ENCODE results near the gene AOPEP.
"Not testable (repeated sequence)": the region's sequence is repeated elsewhere in the genome, so short reads cannot be mapped to it uniquely, and the experiment has no call there.

Gene AOPEP

DNA sequence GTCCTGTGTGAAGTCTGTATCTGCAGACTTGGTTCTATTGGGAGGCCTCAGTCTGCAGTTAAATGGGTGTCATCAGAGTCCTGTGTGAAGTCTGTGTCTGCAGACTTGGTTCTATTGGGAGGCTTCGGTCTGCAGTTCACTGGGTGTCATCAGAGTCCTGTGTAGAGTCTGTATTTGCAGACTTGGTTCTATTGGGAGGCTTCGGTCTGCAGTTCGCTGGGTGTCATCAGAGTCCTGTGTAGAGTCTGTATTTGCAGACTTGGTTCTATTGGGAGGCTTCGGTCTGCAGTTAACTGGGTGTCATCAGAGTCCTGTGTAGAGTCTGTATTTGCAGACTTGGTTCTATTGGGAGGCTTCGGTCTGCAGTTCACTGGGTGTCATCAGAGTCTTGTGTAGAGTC lies 239.1 kb downstream of the AOPEP start:
- DNase-seq = peak in 1 of 10 donors; percentile 23
- intact Hi-C loops (cut with DNase I) = loop anchor here (10.0 kb wide), 1 partner anchor 281 kb away; no protein-coding TSS in a partner anchor

DNA sequence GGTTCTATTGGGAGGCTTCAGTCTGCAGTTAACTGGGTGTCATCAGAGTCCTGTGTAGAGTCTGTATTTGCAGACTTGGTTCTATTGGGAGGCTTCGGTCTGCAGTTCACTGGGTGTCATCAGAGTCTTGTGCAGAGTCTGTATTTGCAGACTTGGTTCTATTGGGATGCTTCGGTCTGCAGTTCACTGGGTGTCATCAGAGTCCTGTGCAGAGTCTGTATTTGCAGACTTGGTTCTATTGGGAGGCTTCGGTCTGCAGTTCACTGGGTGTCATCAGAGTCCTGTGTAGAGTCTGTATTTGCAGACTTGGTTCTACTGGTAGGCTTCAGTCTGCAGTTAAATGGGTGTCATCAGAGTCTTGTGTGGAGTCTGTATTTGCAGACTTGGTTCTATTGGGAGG lies 239.5 kb downstream of the AOPEP start:
- DNase-seq = not testable (repeated sequence)
- intact Hi-C loops (cut with DNase I) = loop anchor here (10.0 kb wide), 1 partner anchor 281 kb away; no protein-coding TSS in a partner anchor

GRCh38 chr9:94967482-94967881 lies 241.0 kb downstream of the AOPEP start:
- no peak for DNase-seq
- intact Hi-C loops (cut with DNase I) = loop anchor here (10.0 kb wide), 1 partner anchor 283 kb away; no protein-coding TSS in a partner anchor

DNA sequence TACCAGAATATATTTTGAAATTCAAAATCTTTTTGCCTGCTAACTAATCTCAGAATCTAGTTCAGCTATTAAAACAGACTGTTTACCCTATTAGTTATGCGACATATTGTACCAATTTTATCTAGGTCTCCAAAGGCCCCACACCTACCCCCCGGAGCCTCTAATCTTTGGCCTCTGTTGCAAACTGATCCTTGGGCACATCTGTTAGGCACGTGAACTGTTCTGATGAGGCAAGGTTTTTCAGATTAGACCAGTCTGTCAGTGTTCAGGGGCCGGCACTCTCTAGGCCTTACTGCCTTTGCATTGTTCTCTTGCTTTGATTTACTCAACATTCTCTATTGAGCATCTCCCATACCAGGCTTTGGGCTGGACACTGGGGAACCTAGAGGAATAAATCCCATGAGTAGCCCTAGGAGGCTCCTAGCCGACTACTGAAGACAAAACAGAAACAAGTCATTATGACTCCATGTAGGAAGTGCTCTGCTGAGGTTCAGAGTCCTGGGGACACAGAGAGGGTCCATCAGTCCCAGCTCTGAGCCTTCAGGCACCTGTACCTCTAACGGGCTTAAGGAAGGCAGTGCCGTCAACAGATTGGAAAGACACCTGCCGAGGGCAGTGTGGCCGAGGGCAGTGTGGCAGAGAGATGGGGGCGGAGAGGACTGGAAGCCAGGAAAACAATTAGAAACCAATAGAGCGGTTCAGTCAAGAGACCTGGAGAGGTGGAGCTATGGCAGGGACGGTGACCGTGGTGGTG lies 245.1 kb downstream of the AOPEP start:
- intact Hi-C loops (cut with DNase I) = no loop called here
- no peak for DNase-seq

- intact Hi-C loops (cut with DNase I) = no loop called here
- DNase-seq = no peak
Measured at GRCh38 chr9:94973451-94973941, 247.0 kb downstream of the AOPEP start.

- DNase-seq = no peak
- intact Hi-C loops (cut with DNase I) = no loop called here
Measured at GRCh38 chr9:94974154-94974879, 247.8 kb downstream of the AOPEP start.

DNA sequence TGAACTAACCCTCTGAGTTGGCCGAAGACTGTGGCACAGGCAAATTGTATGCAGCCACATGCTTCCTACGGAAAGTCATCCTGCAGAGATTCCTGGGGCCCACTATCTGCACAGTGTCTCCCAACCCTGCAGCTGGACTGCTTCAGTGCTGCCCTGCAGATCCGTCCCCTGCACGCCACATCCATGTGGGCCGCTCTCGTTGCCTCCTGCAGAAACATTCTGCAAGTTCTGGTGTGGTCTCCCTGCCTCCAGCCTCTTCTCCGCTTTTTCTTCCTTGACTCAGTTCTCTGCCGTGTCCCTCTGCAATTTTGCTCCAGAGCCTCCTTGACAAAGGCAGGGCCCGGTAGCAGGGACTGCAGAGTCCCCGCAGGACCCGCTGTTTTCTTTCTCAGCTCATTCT lies 249.0 kb downstream of the AOPEP start:
- intact Hi-C loops (cut with DNase I) = no loop called here
- no peak for DNase-seq

GRCh38 chr9:94976077-94976476 lies 249.6 kb downstream of the AOPEP start:
- DNase-seq = no peak
- intact Hi-C loops (cut with DNase I) = no loop called here

GRCh38 chr9:94977416-94977815 lies 250.9 kb downstream of the AOPEP start:
- intact Hi-C loops (cut with DNase I) = no loop called here

GRCh38 chr9:94979904-94980507 lies 253.5 kb downstream of the AOPEP start:
- intact Hi-C loops (cut with DNase I) = no loop called here
- DNase-seq = peak in 1 of 10 donors; percentile 69

More at GRCh38 chr9:94977416-94977815, 250.9 kb downstream of the AOPEP start:
- DNase-seq = no peak

DNA sequence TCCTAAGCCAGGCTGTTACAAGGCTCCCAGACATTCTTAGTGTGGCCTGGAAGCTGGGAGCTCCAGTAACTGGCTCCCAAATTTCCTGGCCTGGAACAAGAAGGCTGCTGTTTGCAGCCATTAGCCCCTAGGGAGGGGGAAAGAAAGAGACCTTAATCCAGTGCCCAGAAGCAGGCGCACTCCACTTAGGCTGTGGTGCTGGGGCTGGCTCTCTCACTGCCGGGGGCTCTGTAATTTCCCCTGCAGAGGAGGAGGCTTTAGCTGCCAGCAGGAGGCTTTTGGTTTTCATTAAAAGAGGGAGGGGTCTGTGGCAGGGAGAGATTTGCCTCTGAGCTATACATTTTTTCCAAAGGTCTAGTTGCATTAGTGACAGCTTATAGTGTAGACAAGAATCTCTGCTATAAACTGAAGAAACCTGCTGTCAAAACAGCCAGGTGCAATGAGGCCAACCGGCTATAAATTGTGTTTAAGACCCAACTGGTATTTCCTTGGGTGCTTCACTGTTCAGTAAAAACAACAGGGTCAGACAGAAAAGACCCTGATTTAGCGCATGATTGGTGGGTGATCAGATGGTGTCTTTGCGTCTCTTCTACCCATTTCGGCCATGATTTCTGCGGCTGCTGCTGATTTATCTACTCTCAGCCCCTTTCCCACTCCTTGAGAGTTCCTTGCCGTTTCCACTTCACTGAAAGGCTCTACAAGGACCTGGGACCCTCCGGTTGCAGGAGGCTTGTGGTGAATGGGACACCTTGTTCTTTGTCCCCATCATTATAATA lies 254.6 kb downstream of the AOPEP start:
- DNase-seq = no peak
- intact Hi-C loops (cut with DNase I) = no loop called here

DNA sequence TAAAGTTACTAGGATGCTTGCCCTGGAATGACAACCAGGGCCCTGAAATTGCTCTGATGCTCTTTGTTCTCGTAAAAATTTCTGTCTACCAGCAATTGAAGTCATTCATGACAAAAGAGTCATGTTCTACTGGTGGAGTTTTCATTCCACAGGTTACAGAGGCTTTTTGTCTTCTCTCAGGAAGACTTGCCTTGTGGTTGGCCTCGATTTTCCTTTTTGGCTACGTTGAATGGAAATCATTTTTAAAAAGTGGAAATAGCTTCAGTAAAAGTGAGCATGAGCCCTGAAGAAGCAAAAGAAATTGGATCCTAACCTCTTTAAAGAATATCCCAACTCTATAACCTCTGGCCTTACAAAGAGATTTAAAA lies 255.2 kb downstream of the AOPEP start:
- no peak for DNase-seq
- intact Hi-C loops (cut with DNase I) = no loop called here

DNA sequence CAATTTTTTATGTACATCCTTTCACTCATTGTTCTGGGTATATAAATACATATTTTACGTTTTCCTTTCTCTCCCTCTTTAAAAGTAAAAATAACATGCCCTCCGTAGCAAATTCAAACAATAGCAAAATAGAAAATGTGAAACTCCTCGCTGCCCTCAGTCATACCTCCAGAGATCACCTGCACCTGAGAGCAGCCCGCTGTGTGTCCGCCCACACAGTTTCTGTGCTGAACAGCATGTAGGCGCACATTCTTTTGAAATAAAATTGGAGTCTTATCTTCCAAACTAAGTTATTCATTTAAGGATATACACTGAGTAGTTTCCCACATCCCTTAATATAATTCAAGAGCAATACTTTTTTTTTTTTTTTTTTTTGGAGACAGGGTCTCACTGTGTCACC lies 255.7 kb downstream of the AOPEP start:
- intact Hi-C loops (cut with DNase I) = no loop called here
- DNase-seq = no peak

DNA sequence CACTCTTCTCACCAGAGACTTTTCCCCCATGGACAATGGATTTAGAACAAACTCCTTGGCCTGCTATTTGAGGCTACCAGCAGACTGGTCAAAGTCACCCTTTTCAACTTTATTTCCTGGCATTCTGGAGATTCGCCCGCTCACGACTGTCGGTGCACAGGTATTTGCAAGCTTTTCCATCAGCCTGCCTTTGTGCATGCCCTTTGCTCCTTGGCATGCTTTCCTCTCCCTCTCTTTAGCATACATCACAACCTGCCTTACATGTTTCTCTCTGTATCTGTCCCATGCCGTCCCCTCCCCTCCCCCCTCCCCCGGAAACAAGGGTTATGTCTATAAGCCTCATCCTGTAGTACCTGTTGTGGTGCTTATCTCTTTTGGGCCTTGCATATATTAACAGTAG lies 257.1 kb downstream of the AOPEP start:
- no peak for DNase-seq
- intact Hi-C loops (cut with DNase I) = no loop called here

- DNase-seq = no peak
- intact Hi-C loops (cut with DNase I) = no loop called here
Measured at GRCh38 chr9:94984891-94985476, 258.5 kb downstream of the AOPEP start.

DNA sequence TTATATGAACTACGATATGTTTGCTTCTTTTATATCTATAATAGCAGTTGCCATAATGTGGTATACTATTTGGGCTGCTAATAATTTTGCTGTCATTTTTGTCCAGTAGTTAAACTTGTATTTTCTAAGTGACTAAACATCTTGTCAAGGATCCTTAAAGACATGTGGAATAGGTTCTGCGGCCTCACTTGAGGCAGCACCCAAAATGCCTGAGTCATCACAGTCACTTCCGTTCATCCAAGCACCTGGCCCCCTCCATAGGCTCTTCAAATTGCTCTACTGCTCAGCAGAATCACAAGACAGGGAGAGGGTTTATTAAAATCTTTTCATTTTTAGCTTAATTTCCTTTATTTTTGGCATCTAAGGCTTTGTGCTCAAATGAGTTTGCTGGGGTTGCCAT lies 259.1 kb downstream of the AOPEP start:
- no peak for DNase-seq
- intact Hi-C loops (cut with DNase I) = no loop called here

- DNase-seq = no peak
- intact Hi-C loops (cut with DNase I) = no loop called here
Measured at GRCh38 chr9:94987731-94988130, 261.2 kb downstream of the AOPEP start.

DNA sequence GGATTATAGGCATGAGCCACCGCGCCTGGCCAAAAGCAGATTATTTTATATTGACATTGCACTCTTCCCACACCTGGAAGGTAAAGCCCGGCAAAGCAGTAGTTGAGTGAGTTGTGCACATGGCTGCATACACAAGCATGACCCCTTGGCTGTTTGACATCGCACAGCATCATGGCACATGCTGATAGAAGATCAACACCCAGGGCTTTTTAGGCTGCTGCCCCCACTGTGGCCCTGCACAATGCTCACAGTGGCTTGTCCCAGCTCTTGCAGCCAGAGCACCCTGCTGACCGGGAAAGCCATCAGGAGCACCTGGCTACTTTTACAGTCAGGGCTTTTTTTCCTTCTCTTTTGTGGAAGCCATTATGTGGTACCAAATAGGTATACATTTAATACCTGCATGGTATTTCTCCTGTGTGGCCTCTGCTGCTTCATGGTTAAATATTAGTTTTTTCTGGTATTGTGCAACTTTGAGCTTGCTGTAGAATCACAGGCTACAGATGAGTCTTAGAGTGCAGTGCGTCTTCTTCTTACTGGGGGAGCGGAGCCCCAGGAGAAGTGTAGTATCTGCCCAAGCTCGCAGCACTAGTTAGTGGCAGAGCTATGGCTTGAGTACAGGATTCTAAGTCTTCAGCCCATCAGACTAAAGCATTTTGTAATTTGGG lies 264.5 kb downstream of the AOPEP start:
- intact Hi-C loops (cut with DNase I) = no loop called here
- DNase-seq = no peak
